ENCODE results near the gene DGKG. TPM values are rescaled to one million over a fixed set of nuclear protein-coding genes. Genes with fewer than 3 reads are reported as not detected.

DGKG gene
- total and polyA plus RNA-seq, 9 of the 15 experiments (the other 6 are each of a cell fraction or from before 2014, with no cell fraction given): 0.01 to 0.36 (median 0.15) TPM

GRCh38 chr3:186359078-186359477, 3.0 kb downstream of the DGKG start:
- ChIA-PET CTCF (ENCODE audit: low intra/inter-chr PET ratio) (no interaction called here), POLR2A (no interaction called here)
- Histone ChIP-seq H3K9ac (ENCODE audit: insufficient read depth in 1 of 2, low read depth in 2 of 2, low read length in 2 of 2) (no peak overlapping the region), H3K79me2 (ENCODE audit: control insufficient read depth, insufficient read depth, low read length) (no peaks in the 10 kb centered on the region), H3K4me1 (replicated peaks in 1 of 2; ENCODE audit: control insufficient read depth in 2 of 2, insufficient read depth in 2 of 2, low read length in 2 of 2) (peaks cover 0 to 9% of the 10 kb centered on the region in 2 experiments; a peak in 2 of 5 replicates), H3K36me3 (ENCODE audit: control insufficient read depth, insufficient read depth, low read length) (no peaks in the 10 kb centered on the region), H3K9me1 (ENCODE audit: control insufficient read depth, insufficient read depth, low read length) (no peaks in the 10 kb centered on the region), H3K4me2 (ENCODE audit: insufficient read depth, low read length) (no peak overlapping the region), H4K20me1 (replicated peaks; ENCODE audit: control insufficient read depth, insufficient read depth, low read length) (no peaks in the 10 kb centered on the region), H3K27ac (ENCODE audit: extremely low read depth, low read depth, low read length) (no peak overlapping the region), H3K4me3 (no peak overlapping the region), H3K27me3 (ENCODE audit: control insufficient read depth in 2 of 2, insufficient read depth in 2 of 2, low read length in 2 of 2) (peaks cover 20 to 36% of the 10 kb centered on the region in 2 experiments; a peak in 3 of 5 replicates), H3K9me3 (replicated peaks; ENCODE audit: control insufficient read depth, insufficient read depth, low read depth, low read length) (no peaks in the 10 kb centered on the region), H2AFZ (ENCODE audit: low read depth, low read length) (no peak overlapping the region)
- WGBS (ENCODE audit: insufficient coverage, low coverage, missing lambda C conversion rate): 0% methylated on average over 3 of the region's 3 CpGs
- DNase-seq (ENCODE audit: extremely low read depth in 1 of 4, low spot score in 3 of 4): no peak
- TF ChIP-seq ZNF282 (CRISPR knock-in tag; IDR thresholded peaks at IDR 0.05) (no peak), ZNF551 (CRISPR knock-in tag; IDR thresholded peaks at IDR 0.05) (no peak), NR1H2 (CRISPR knock-in tag; IDR thresholded peaks at IDR 0.05) (no peak), NCOA2 (IDR thresholded peaks at IDR 0.05; ENCODE audit: partially characterized antibody in 2 of 2) (no peak), POLR3A (IDR thresholded peaks at IDR 0.05; ENCODE audit: borderline replicate concordance, extremely low read depth, insufficient read depth, insufficient read length) (no peak), SAFB2 (IDR thresholded peaks at IDR 0.05; ENCODE audit: borderline replicate concordance, low read depth, low read length, severe bottlenecking) (no peak), BMI1 (IDR thresholded peaks at IDR 0.05; ENCODE audit: low read length) (no peak), TCFL5 (CRISPR knock-in tag; conservative IDR thresholded peaks at IDR 0.05) (no peak), DNMT1 (IDR thresholded peaks at IDR 0.05) (no peak), HDAC2 (IDR thresholded peaks at IDR 0.05) (no peak), SMARCE1 (IDR thresholded peaks at IDR 0.05) (no peak), ZNF696 (CRISPR knock-in tag; conservative IDR thresholded peaks at IDR 0.05) (no peak), ETS2 (tag; IDR thresholded peaks at IDR 0.05; ENCODE audit: borderline replicate concordance, poor library complexity, severe bottlenecking) (no peak), CBFB (CRISPR knock-in tag; IDR thresholded peaks at IDR 0.05) (no peak), PHTF2 (CRISPR knock-in tag; IDR thresholded peaks at IDR 0.05) (no peak), PRMT5 (CRISPR knock-in tag; IDR thresholded peaks at IDR 0.05) (no peak)
- TF ChIP-seq, protein P1, sequence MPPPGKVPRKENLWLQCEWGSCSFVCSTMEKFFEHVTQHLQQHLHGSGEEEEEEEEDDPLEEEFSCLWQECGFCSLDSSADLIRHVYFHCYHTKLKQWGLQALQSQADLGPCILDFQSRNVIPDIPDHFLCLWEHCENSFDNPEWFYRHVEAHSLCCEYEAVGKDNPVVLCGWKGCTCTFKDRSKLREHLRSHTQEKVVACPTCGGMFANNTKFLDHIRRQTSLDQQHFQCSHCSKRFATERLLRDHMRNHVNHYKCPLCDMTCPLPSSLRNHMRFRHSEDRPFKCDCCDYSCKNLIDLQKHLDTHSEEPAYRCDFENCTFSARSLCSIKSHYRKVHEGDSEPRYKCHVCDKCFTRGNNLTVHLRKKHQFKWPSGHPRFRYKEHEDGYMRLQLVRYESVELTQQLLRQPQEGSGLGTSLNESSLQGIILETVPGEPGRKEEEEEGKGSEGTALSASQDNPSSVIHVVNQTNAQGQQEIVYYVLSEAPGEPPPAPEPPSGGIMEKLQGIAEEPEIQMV (tag; conservative IDR thresholded peaks at IDR 0.05; ENCODE audit: low read depth): no peak
- TF ChIP-seq, protein P2, sequence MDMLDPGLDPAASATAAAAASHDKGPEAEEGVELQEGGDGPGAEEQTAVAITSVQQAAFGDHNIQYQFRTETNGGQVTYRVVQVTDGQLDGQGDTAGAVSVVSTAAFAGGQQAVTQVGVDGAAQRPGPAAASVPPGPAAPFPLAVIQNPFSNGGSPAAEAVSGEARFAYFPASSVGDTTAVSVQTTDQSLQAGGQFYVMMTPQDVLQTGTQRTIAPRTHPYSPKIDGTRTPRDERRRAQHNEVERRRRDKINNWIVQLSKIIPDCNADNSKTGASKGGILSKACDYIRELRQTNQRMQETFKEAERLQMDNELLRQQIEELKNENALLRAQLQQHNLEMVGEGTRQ (CRISPR knock-in tag; IDR thresholded peaks at IDR 0.05): no peak
- BruUV-seq (replicated peaks): no TSS peak
- intact Hi-C loops (cut with micrococcal nuclease) (no loop called here), in situ Hi-C loops (cut with MboI) (no loop called here)
- no peak for ATAC-seq
- FAIRE-seq: no peak
